ENCODE measurements around the gene ST8SIA5.

The ST8SIA5 gene

GRCh38 chr18:46722051-46722450 is 34.8 kb downstream of the ST8SIA5 start:
- H3K4me2 ChIP-seq (ENCODE audit: low read length): no peak overlapping the region
- H2AFZ ChIP-seq (ENCODE audit: low read length): no peak overlapping the region
- H3K27ac ChIP-seq (ENCODE audit: low read depth, low read length, poor library complexity, severe bottlenecking): no peak overlapping the region
- TF ChIP-seq EZH2 (IDR thresholded peaks at IDR 0.05; ENCODE audit: borderline replicate concordance, low read length): no peak
- no peak for TF ChIP-seq CTCF (IDR thresholded peaks at IDR 0.05; ENCODE audit: low read length)
- H3K4me1 ChIP-seq (ENCODE audit: insufficient read depth, low read length, severe bottlenecking): no peaks in the 10 kb centered on the region
- H3K79me2 ChIP-seq (ENCODE audit: insufficient read depth, low read length): no peaks in the 10 kb centered on the region
- no peak overlapping the region for H3K4me3 ChIP-seq (ENCODE audit: low read depth, low read length, poor library complexity, severe bottlenecking)
- H3F3A ChIP-seq (ENCODE audit: insufficient read depth, low read length): no peaks in the 10 kb centered on the region
- H3K9me3 ChIP-seq (ENCODE audit: low read length): no peaks in the 10 kb centered on the region
- H4K20me1 ChIP-seq (ENCODE audit: insufficient read depth, low read length): no peaks in the 10 kb centered on the region
- no peaks in the 10 kb centered on the region for H3K9me2 ChIP-seq (ENCODE audit: low read depth, low read length)
- no peaks in the 10 kb centered on the region; the same call in 1 of the 2 replicates for H3K27me3 ChIP-seq (ENCODE audit: insufficient read depth, low read length)
- H3K36me3 ChIP-seq (ENCODE audit: insufficient read depth, low read length): no peaks in the 10 kb centered on the region
- H3K9ac ChIP-seq (ENCODE audit: low read length): no peak overlapping the region

DNA sequence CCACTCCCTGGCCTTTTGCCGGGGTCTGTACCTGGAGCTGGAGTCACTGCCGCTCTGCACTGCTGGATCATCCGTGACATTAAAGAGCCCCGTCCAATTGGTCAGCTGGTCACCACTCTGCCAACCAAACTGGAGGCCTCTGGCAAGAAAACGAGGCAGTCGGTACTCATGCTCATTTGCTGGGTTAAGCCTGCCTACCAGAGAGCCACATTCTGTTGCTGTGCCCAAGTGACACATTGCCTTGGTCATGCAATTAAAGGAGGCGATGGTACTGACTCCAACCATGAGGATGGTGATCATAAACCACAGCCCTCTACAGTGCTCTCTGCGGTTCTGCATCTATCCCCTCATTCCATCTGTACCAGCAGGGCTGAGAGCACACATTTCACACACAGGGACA is 35.5 kb downstream of the ST8SIA5 start:
- H3F3A ChIP-seq (ENCODE audit: insufficient read depth, low read length): no peaks in the 10 kb centered on the region
- no peaks in the 10 kb centered on the region for H3K36me3 ChIP-seq (ENCODE audit: insufficient read depth, low read length)
- H2AFZ ChIP-seq (ENCODE audit: low read length): no peak overlapping the region
- H4K20me1 ChIP-seq (ENCODE audit: insufficient read depth, low read length): no peaks in the 10 kb centered on the region
- no peak overlapping the region for H3K4me3 ChIP-seq (ENCODE audit: low read depth, low read length, poor library complexity, severe bottlenecking)
- TF ChIP-seq EZH2 (IDR thresholded peaks at IDR 0.05; ENCODE audit: borderline replicate concordance, low read length) (no peak), CTCF (IDR thresholded peaks at IDR 0.05; ENCODE audit: low read length) (no peak)
- no peaks in the 10 kb centered on the region for H3K9me3 ChIP-seq (ENCODE audit: low read length)
- H3K79me2 ChIP-seq (ENCODE audit: insufficient read depth, low read length): no peaks in the 10 kb centered on the region
- no peak overlapping the region for H3K27ac ChIP-seq (ENCODE audit: low read depth, low read length, poor library complexity, severe bottlenecking)
- no peaks in the 10 kb centered on the region for H3K4me1 ChIP-seq (ENCODE audit: insufficient read depth, low read length, severe bottlenecking)
- H3K4me2 ChIP-seq (ENCODE audit: low read length): no peak overlapping the region
- H3K27me3 ChIP-seq (ENCODE audit: insufficient read depth, low read length): no peaks in the 10 kb centered on the region; the same call in 1 of the 2 replicates
- no peak overlapping the region for H3K9ac ChIP-seq (ENCODE audit: low read length)
- no peaks in the 10 kb centered on the region for H3K9me2 ChIP-seq (ENCODE audit: low read depth, low read length)

DNA sequence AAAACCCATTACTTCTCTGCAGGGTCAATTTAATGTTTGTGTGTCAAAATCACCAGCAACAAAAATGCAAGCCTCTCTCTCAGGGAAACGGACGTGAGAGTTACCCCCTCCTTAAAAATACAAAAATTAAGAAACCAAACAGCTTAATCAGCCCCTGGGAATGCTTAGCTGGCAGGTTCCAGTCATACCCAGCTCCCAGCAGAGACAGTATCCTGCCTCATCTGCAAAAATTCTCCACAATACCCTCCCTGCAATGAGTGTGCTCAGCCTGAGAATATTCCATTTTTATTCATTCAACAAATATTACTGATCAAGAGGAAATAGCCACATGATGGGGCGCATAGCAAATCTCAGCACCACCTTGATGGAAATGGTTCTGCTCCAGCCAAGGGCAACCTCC is 36.3 kb downstream of the ST8SIA5 start:
- H3K4me3 ChIP-seq (ENCODE audit: low read depth, low read length, poor library complexity, severe bottlenecking): no peak overlapping the region
- H3F3A ChIP-seq (ENCODE audit: insufficient read depth, low read length): no peaks in the 10 kb centered on the region
- H4K20me1 ChIP-seq (ENCODE audit: insufficient read depth, low read length): no peaks in the 10 kb centered on the region
- H3K9me3 ChIP-seq (ENCODE audit: low read length): no peaks in the 10 kb centered on the region
- no peaks in the 10 kb centered on the region for H3K36me3 ChIP-seq (ENCODE audit: insufficient read depth, low read length)
- H3K9me2 ChIP-seq (ENCODE audit: low read depth, low read length): no peaks in the 10 kb centered on the region
- H3K4me2 ChIP-seq (ENCODE audit: low read length): no peak overlapping the region
- H3K4me1 ChIP-seq (ENCODE audit: insufficient read depth, low read length, severe bottlenecking): no peaks in the 10 kb centered on the region
- no peak overlapping the region for H3K27ac ChIP-seq (ENCODE audit: low read depth, low read length, poor library complexity, severe bottlenecking)
- H3K79me2 ChIP-seq (ENCODE audit: insufficient read depth, low read length): no peaks in the 10 kb centered on the region
- no peak overlapping the region for H3K9ac ChIP-seq (ENCODE audit: low read length)
- no peak overlapping the region for H2AFZ ChIP-seq (ENCODE audit: low read length)
- no peak for TF ChIP-seq CTCF (IDR thresholded peaks at IDR 0.05; ENCODE audit: low read length)
- TF ChIP-seq EZH2 (IDR thresholded peaks at IDR 0.05; ENCODE audit: borderline replicate concordance, low read length): no peak
- no peaks in the 10 kb centered on the region; the same call in 1 of the 2 replicates for H3K27me3 ChIP-seq (ENCODE audit: insufficient read depth, low read length)

All from OCI-LY1 (cell line).